SK-N-SH treated with all-trans-retinoic acid at 6 μM for 48 hours (cell line): ENCODE data around the gene GNMT.

ENCODE experiments used
- ARNTL ChIP-seq: fragments of 450-650 bp; formaldehyde crosslinking; IDR thresholded peaks from 2 replicates; pipeline ENCODE4 v1.5.0; 2020; ENCODE audit warnings: low read depth, mild to moderate bottlenecking, moderate library complexity, borderline replicate concordance
- TOX ChIP-seq: fragments of 250-450 bp; sonication (Bioruptor Pico); IDR thresholded peaks from 2 replicates; pipeline ENCODE4 v1.8.0; 2021; ENCODE audit warnings: mild to moderate bottlenecking, moderate library complexity, borderline replicate concordance
- ZFP30 ChIP-seq: fragments of 450-650 bp; formaldehyde crosslinking; IDR thresholded peaks from 2 replicates; pipeline ENCODE4 v1.5.0; 2022; ENCODE audit warnings: mild to moderate bottlenecking, moderate library complexity

GRCh38 chr6:42987533-42988451 lies 27.2 kb downstream of the GNMT start:
- TF ChIP-seq ARNTL (CRISPR knock-in tag) (no peak), ZFP30 (CRISPR knock-in tag) (no peak), TOX (no peak)
